HEK293 (cell line): ENCODE measurements around the gene ZMYM5.
A peak's percentile ranks its signal among the peaks of the same experiment; 100 is the strongest.

Experiments used
- GLI4 ChIP-seq: fragments of 450-650 bp; formaldehyde crosslinking; IDR thresholded peaks from 2 replicates; pipeline ENCODE4 v1.5.1; 2016; ENCODE audit warnings: missing biosample characterization, missing genetic modification characterization
- SP2 ChIP-seq: fragments of 450-650 bp; formaldehyde crosslinking; IDR thresholded peaks from 2 replicates; pipeline ENCODE4 v1.5.1; 2016; ENCODE audit warnings: missing biosample characterization, missing genetic modification characterization
- YY1 ChIP-seq: fragments of 450-650 bp; formaldehyde crosslinking; IDR thresholded peaks from 2 replicates; pipeline ENCODE4 v1.5.1; 2018; ENCODE audit warnings: missing biosample characterization, missing genetic modification characterization
- ZNF335 ChIP-seq: fragments of 450-650 bp; formaldehyde crosslinking; conservative IDR thresholded peaks from 2 replicates; pipeline ENCODE4 v1.5.1; 2016; ENCODE audit warnings: missing biosample characterization, missing genetic modification characterization
- ZXDB ChIP-seq: fragments of 450-650 bp; formaldehyde crosslinking; IDR thresholded peaks from 2 replicates; pipeline ENCODE4 v1.5.1; 2016; ENCODE audit warnings: missing biosample characterization, missing genetic modification characterization
- TF ChIP-seq, protein P1 (sequence below): fragments of 450-650 bp; formaldehyde crosslinking; IDR thresholded peaks from 2 replicates; pipeline ENCODE4 v1.5.1; 2016; ENCODE audit warnings: missing biosample characterization, missing genetic modification characterization
- TF ChIP-seq, protein P2 (sequence below): fragments of 450-650 bp; formaldehyde crosslinking; IDR thresholded peaks from 2 replicates; pipeline ENCODE4 v1.5.1; 2016; ENCODE audit warnings: missing biosample characterization, missing genetic modification characterization
- TF ChIP-seq, protein P3 (sequence below): fragments of 450-650 bp; formaldehyde crosslinking; IDR thresholded peaks from 2 replicates; pipeline ENCODE4 v1.5.1; 2016; ENCODE audit warnings: missing biosample characterization, missing genetic modification characterization
- TF ChIP-seq, protein P4 (sequence below): fragments of 450-650 bp; formaldehyde crosslinking; conservative IDR thresholded peaks from 2 replicates; pipeline ENCODE4 v1.5.1; 2016; ENCODE audit warnings: low read depth, missing biosample characterization, missing genetic modification characterization

ZMYM5 gene

DNA sequence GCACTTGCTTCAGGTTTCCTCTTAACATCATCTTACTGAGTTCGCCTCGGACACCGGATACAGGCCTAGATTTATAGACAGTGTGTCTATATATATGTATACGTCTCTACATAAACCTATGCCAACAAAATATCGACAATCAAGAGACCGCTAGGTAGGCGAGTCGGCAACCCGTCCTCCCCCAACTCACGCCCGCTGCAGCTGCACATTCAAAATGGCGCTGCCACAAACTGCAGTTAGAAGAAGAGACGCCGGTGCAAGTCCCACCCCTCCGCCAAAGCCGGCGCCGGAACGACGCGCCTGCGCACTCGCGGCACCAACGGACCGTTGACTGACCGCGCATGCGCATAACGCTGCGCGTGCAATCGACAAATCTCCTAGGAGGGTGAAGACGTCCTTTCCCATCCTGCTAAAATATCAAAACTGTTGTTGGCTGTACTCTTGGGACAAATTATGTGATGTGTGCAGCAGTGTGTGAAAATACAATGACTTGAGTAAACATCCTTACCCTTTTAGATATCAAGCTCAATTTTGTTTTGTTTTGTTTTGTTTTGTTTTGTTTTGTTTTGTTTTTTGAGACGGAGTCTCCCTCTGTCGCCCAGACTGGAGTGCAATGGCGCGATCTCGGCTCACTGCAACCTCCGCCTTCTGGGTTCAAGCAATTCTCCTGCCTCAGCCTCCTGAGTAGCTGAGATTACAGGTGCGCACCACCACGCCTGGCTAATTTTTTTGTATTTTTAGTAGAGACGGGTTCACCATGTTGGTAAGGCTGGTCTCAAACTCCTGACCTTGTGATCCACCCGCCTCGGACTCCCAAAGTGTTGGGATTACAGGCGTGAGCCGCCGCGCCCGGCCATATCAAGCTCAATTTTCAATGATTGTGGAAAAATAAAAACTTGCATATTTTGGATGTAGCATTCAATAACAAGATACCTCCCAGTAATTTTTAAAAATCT lies 80.4 kb downstream of the ZMYM5 start, which contains the start of gene PSPC1 (continued):
- TF ChIP-seq, protein P1, sequence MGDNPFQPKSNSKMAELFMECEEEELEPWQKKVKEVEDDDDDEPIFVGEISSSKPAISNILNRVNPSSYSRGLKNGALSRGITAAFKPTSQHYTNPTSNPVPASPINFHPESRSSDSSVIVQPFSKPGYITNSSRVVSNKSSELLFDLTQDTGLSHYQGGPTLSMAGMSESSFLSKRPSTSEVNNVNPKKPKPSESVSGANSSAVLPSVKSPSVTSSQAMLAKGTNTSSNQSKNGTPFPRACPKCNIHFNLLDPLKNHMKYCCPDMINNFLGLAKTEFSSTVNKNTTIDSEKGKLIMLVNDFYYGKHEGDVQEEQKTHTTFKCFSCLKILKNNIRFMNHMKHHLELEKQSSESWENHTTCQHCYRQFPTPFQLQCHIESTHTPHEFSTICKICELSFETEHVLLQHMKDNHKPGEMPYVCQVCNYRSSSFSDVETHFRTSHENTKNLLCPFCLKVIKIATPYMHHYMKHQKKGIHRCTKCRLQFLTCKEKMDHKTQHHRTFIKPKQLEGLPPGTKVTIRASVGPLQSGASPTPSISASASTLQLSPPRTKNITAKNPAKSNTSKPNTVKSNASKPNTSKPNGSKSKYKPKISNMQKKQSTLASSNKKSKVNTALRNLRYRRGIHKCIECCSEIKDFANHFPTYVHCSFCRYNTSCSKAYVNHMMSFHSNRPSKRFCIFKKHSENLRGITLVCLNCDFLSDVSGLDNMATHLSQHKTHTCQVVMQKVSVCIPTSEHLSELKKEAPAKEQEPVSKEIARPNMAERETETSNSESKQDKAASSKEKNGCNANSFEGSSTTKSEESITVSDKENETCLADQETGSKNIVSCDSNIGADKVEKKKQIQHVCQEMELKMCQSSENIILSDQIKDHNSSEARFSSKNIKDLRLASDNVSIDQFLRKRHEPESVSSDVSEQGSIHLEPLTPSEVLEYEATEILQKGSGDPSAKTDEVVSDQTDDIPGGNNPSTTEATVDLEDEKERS, result peak; percentile 80; the same call in 1 of the 2 replicates
- peak; percentile 74 for TF ChIP-seq YY1 (tag by site-specific recombination)
- TF ChIP-seq, protein P2, sequence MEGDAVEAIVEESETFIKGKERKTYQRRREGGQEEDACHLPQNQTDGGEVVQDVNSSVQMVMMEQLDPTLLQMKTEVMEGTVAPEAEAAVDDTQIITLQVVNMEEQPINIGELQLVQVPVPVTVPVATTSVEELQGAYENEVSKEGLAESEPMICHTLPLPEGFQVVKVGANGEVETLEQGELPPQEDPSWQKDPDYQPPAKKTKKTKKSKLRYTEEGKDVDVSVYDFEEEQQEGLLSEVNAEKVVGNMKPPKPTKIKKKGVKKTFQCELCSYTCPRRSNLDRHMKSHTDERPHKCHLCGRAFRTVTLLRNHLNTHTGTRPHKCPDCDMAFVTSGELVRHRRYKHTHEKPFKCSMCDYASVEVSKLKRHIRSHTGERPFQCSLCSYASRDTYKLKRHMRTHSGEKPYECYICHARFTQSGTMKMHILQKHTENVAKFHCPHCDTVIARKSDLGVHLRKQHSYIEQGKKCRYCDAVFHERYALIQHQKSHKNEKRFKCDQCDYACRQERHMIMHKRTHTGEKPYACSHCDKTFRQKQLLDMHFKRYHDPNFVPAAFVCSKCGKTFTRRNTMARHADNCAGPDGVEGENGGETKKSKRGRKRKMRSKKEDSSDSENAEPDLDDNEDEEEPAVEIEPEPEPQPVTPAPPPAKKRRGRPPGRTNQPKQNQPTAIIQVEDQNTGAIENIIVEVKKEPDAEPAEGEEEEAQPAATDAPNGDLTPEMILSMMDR (tag by site-specific recombination), result peak; percentile 41; the same call in 1 of the 2 replicates
- TF ChIP-seq ZXDB (tag by site-specific recombination), result 0 out of 2 replicates have a peak, but pooled peaks have one; percentile 50
- TF ChIP-seq SP2 (tag by site-specific recombination), result 0 out of 2 replicates have a peak, but pooled peaks have one; percentile 22
- TF ChIP-seq, protein P3, sequence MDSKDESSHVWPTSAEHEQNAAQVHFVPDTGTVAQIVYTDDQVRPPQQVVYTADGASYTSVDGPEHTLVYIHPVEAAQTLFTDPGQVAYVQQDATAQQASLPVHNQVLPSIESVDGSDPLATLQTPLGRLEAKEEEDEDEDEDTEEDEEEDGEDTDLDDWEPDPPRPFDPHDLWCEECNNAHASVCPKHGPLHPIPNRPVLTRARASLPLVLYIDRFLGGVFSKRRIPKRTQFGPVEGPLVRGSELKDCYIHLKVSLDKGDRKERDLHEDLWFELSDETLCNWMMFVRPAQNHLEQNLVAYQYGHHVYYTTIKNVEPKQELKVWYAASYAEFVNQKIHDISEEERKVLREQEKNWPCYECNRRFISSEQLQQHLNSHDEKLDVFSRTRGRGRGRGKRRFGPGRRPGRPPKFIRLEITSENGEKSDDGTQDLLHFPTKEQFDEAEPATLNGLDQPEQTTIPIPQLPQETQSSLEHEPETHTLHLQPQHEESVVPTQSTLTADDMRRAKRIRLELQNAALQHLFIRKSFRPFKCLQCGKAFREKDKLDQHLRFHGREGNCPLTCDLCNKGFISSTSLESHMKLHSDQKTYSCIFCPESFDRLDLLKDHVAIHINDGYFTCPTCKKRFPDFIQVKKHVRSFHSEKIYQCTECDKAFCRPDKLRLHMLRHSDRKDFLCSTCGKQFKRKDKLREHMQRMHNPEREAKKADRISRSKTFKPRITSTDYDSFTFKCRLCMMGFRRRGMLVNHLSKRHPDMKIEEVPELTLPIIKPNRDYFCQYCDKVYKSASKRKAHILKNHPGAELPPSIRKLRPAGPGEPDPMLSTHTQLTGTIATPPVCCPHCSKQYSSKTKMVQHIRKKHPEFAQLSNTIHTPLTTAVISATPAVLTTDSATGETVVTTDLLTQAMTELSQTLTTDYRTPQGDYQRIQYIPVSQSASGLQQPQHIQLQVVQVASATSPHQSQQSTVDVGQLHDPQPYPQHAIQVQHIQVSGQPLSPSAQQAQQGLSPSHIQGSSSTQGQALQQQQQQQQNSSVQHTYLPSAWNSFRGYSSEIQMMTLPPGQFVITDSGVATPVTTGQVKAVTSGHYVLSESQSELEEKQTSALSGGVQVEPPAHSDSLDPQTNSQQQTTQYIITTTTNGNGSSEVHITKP (tag by site-specific recombination), result peak; percentile 60
- TF ChIP-seq ZNF335 (tag by site-specific recombination), result peak; percentile 88
- TF ChIP-seq GLI4, result 0 out of 2 replicates have a peak, but pooled peaks have one; percentile 38
- TF ChIP-seq, protein P4, sequence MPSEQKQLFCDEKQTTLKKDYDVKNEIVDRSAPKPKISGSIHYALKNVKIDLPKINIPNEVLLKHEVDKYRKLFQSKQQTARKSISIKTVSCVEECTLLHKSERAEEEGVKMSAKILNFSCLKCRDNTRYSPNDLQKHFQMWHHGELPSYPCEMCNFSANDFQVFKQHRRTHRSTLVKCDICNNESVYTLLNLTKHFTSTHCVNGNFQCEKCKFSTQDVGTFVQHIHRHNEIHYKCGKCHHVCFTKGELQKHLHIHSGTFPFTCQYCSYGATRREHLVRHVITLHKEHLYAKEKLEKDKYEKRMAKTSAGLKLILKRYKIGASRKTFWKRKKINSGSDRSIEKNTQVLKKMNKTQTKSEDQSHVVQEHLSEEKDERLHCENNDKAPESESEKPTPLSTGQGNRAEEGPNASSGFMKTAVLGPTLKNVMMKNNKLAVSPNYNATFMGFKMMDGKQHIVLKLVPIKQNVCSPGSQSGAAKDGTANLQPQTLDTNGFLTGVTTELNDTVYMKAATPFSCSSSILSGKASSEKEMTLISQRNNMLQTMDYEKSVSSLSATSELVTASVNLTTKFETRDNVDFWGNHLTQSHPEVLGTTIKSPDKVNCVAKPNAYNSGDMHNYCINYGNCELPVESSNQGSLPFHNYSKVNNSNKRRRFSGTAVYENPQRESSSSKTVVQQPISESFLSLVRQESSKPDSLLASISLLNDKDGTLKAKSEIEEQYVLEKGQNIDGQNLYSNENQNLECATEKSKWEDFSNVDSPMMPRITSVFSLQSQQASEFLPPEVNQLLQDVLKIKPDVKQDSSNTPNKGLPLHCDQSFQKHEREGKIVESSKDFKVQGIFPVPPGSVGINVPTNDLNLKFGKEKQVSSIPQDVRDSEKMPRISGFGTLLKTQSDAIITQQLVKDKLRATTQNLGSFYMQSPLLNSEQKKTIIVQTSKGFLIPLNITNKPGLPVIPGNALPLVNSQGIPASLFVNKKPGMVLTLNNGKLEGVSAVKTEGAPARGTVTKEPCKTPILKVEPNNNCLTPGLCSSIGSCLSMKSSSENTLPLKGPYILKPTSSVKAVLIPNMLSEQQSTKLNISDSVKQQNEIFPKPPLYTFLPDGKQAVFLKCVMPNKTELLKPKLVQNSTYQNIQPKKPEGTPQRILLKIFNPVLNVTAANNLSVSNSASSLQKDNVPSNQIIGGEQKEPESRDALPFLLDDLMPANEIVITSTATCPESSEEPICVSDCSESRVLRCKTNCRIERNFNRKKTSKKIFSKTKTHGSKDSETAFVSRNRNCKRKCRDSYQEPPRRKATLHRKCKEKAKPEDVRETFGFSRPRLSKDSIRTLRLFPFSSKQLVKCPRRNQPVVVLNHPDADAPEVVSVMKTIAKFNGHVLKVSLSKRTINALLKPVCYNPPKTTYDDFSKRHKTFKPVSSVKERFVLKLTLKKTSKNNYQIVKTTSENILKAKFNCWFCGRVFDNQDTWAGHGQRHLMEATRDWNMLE (tag by site-specific recombination), result peak; percentile 26; the same call in 1 of the 2 replicates
- TF ChIP-seq, all 188 proteins: peak for 18; not testable (repeated sequence) for 170
